Erythroblast (primary cell): Measurements from ENCODE around the gene BCL2L2.

Source experiments
- GATA1 ChIP-seq: IDR thresholded peaks from 2 replicates; pipeline ENCODE4 v1.6.1; 2011; ENCODE audit warnings: low read depth, mild to moderate bottlenecking, control low read depth, low read length, moderate library complexity
- POLR2A ChIP-seq: IDR thresholded peaks from 2 replicates; pipeline ENCODE4 v1.6.1; 2011; ENCODE audit warnings: mild to moderate bottlenecking, low read length

DNA sequence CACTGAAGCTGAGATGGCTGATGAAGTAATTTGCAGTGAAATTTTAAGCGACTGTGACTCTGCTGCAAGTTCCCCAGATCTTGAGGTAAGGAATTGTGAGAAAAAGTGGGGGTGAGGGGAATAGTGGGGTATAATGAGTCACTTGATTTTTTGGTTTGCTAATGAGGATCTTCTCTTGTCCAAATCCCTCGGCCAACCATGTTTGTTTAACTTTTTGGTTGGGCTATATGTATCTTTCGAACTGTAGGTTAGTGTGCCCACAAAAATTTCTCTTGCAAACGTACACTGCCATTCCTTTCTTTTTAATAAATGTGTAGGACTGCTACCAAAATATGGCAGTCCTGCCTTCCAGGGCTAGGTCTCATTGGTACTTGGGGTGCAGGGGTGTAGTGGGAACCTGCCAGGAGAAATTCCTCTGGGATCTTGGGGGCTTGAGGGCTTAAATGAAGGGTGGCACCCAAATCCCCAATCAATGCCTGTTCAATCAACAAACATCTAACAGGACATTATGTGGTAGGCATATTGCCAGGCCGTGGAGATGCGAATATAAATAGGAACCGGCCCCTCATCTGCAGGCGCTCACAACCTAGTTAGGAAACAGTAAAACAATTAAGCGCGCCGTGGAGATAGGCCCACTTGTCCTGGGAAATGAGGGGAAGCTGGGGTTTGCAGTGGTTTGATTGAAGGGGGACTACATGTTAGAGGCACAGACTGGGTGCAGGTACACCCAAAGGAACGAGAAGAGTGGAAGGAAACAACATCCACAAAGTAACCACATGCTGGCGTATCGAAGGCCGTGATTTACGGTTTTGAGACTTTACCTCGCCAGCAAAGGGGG is 13.3 kb downstream of the BCL2L2 start:
- TF ChIP-seq POLR2A (no peak), GATA1 (no peak)
